ENCODE results near the gene CHD5.
"Not testable (repeated sequence)": the region's sequence is repeated elsewhere in the genome, so short reads cannot be mapped to it uniquely, and the experiment has no call there.

The CHD5 gene

GRCh38 chr1:6081901-6082300 is 98.2 kb downstream of the CHD5 start:
- TF ChIP-seq CTCF (IDR thresholded peaks at IDR 0.05; ENCODE audit: unreplicated experiment in 3 of 3), result no peak
- Mint-ChIP-seq H3K27ac (peak overlapping the region in 1 of 3 experiments; percentile 73), H3K36me3 (ENCODE audit: low read depth) (no peaks in the 10 kb centered on the region), H3K4me3 (peak overlapping the region in 1 of 3 experiments; percentile 32), H3K9me3 (no peaks in the 10 kb centered on the region), H3K27me3 (ENCODE audit: low read depth) (peaks cover 32% of the 10 kb centered on the region), H3K4me1 (peaks cover 35% of the 10 kb centered on the region)

- Mint-ChIP-seq H3K27ac (no peak overlapping the region), H3K27me3 (ENCODE audit: low read depth) (peaks cover 40% of the 10 kb centered on the region), H3K4me1 (peaks cover 31% of the 10 kb centered on the region), H3K4me3 (no peak overlapping the region), H3K36me3 (ENCODE audit: low read depth) (no peaks in the 10 kb centered on the region), H3K9me3 (no peaks in the 10 kb centered on the region)
- TF ChIP-seq CTCF (IDR thresholded peaks at IDR 0.05; ENCODE audit: unreplicated experiment in 3 of 3), result no peak
Observed at GRCh38 chr1:6080469-6080868, 99.7 kb downstream of the CHD5 start.

- H3K27ac Mint-ChIP-seq, result no peak overlapping the region
- peaks cover 45% of the 10 kb centered on the region for H3K27me3 Mint-ChIP-seq (ENCODE audit: low read depth)
- H3K4me1 Mint-ChIP-seq, result peaks cover 14% of the 10 kb centered on the region
- no peak overlapping the region for H3K4me3 Mint-ChIP-seq
- H3K9me3 Mint-ChIP-seq, result no peaks in the 10 kb centered on the region
- no peak for TF ChIP-seq CTCF (IDR thresholded peaks at IDR 0.05; ENCODE audit: unreplicated experiment in 3 of 3)
- no peaks in the 10 kb centered on the region for H3K36me3 Mint-ChIP-seq (ENCODE audit: low read depth)
Observed at GRCh38 chr1:6077919-6078318, 102.2 kb downstream of the CHD5 start.

- no peaks in the 10 kb centered on the region for H3K36me3 Mint-ChIP-seq (ENCODE audit: low read depth)
- no peak for TF ChIP-seq CTCF (IDR thresholded peaks at IDR 0.05; ENCODE audit: unreplicated experiment in 3 of 3)
- no peak overlapping the region for H3K4me3 Mint-ChIP-seq
- H3K27me3 Mint-ChIP-seq (ENCODE audit: low read depth), result peaks cover 41% of the 10 kb centered on the region
- no peak overlapping the region for H3K27ac Mint-ChIP-seq
- peaks cover 11% of the 10 kb centered on the region for H3K4me1 Mint-ChIP-seq
- H3K9me3 Mint-ChIP-seq, result no peaks in the 10 kb centered on the region
Observed at GRCh38 chr1:6077506-6077905, 102.6 kb downstream of the CHD5 start.

GRCh38 chr1:6077061-6077460 is 103.1 kb downstream of the CHD5 start:
- not testable (repeated sequence) for H3K4me1 Mint-ChIP-seq; H3K36me3 Mint-ChIP-seq (ENCODE audit: low read depth); H3K9me3 Mint-ChIP-seq; H3K4me3 Mint-ChIP-seq; H3K27ac Mint-ChIP-seq
- peaks cover 37% of the 10 kb centered on the region for H3K27me3 Mint-ChIP-seq (ENCODE audit: low read depth)

GRCh38 chr1:6075748-6076147 is 104.4 kb downstream of the CHD5 start:
- H3K9me3 Mint-ChIP-seq, result no peaks in the 10 kb centered on the region
- peaks cover 36% of the 10 kb centered on the region for H3K27me3 Mint-ChIP-seq (ENCODE audit: low read depth)
- no peaks in the 10 kb centered on the region for H3K36me3 Mint-ChIP-seq (ENCODE audit: low read depth)
- TF ChIP-seq CTCF (IDR thresholded peaks at IDR 0.05; ENCODE audit: unreplicated experiment in 3 of 3), result no peak
- no peak overlapping the region for H3K27ac Mint-ChIP-seq
- H3K4me1 Mint-ChIP-seq, result peaks cover 6% of the 10 kb centered on the region
- H3K4me3 Mint-ChIP-seq, result no peak overlapping the region

All from nephron (organoid).